PC-3 (cell line): ENCODE data around the gene TAF1A. TPM values are rescaled to one million over a fixed set of nuclear protein-coding genes. Genes with fewer than 3 reads are reported as not detected.

Experiments used
- ATAC-seq: fragments of 200-7000 bp; cut with Tn5 transposase; 2 replicates; pipeline ENCODE4 v1.9.1; 2020; ENCODE audit warnings: mild to moderate bottlenecking, moderate library complexity
- BruUV-seq: library from RNA; stranded (reverse); fragments of 400-500 nt; replicated peaks from 2 replicates; lab custom pipeline; 2021; lab: Mats Ljungman, UMichigan
- CTCF ChIA-PET: fragments of 300-600 bp; sonication (Branson Sonifier 250); formaldehyde crosslinking; loops from one replicate; lab custom pipeline; 2022; ENCODE audit warnings: antibody characterized with exemption; lab: Charles Lee
- POLR2A ChIA-PET: fragments of 300-600 bp; sonication (Branson Sonifier 250); formaldehyde crosslinking; loops from one replicate; lab custom pipeline; 2022; ENCODE audit warnings: antibody characterized with exemption; ENCODE audit not compliant: unreplicated experiment; lab: Charles Lee
- DNase-seq: peaks from one replicate; pipeline ENCODE4 v3.0.0-alpha.2; 2015
- H2AFZ ChIP-seq: fragments of 300-600 bp; sonication (generic); 2 replicates; pipeline ENCODE4 v1.6.0; 2016; ENCODE audit warnings: antibody characterized with exemption, low read length
- H3F3A ChIP-seq: fragments of 300-600 bp; sonication (generic); one replicate; pipeline ENCODE4 v1.6.0; 2017; ENCODE audit warnings: antibody characterized with exemption, low read length, control low read depth, mild to moderate bottlenecking; ENCODE audit not compliant: unreplicated experiment
- H3K27ac ChIP-seq: fragments of 300-600 bp; sonication (generic); 2 replicates; pipeline ENCODE4 v1.5.1; 2016; ENCODE audit warnings: mild to moderate bottlenecking, low read length
- H3K27me3 ChIP-seq: fragments of 300-600 bp; sonication (generic); 2 replicates; pipeline ENCODE4 v1.6.1; 2016; ENCODE audit warnings: low read length, mixed read lengths
- H3K36me3 ChIP-seq: fragments of 300-600 bp; sonication (generic); 2 replicates; pipeline ENCODE4 v1.6.1; 2016; ENCODE audit warnings: low read depth, mixed run types, low read length, mixed read lengths
- H3K4me1 ChIP-seq: fragments of 300-600 bp; sonication (generic); 2 replicates; pipeline ENCODE4 v1.5.1; 2016; ENCODE audit warnings: low read length; ENCODE audit not compliant: insufficient read depth
- H3K4me2 ChIP-seq: fragments of 300-600 bp; sonication (generic); 2 replicates; pipeline ENCODE4 v1.6.0; 2016; ENCODE audit warnings: low read length
- H3K4me3 ChIP-seq: fragments of 300-600 bp; sonication (generic); 2 replicates; pipeline ENCODE4 v1.5.1; 2016; ENCODE audit warnings: mild to moderate bottlenecking, low read length, mixed read lengths
- H3K79me2 ChIP-seq: fragments of 300-600 bp; sonication (generic); 2 replicates; pipeline ENCODE4 v1.6.1; 2017; ENCODE audit warnings: low read length, mixed read lengths
- H3K9ac ChIP-seq: fragments of 300-600 bp; sonication (generic); 2 replicates; pipeline ENCODE4 v1.6.0; 2016; ENCODE audit warnings: mild to moderate bottlenecking, low read length
- H3K9me2 ChIP-seq: fragments of 300-600 bp; sonication (generic); replicated peaks from 2 replicates; pipeline ENCODE4 v1.6.1; 2016; ENCODE audit warnings: mixed run types, low read length, mixed read lengths
- H3K9me3 ChIP-seq: fragments of 300-600 bp; sonication (generic); 2 replicates; pipeline ENCODE4 v1.6.1; 2016; ENCODE audit warnings: low read length, mixed read lengths
- H4K20me1 ChIP-seq: fragments of 300-600 bp; sonication (generic); 2 replicates; pipeline ENCODE4 v1.6.1; 2016; ENCODE audit warnings: low read length, mixed read lengths
- CTCF ChIP-seq: fragments of 300-600 bp; sonication (generic); conservative IDR thresholded peaks from 2 replicates; pipeline ENCODE4 v1.5.1; 2017; ENCODE audit warnings: antibody characterized with exemption, low read depth, mild to moderate bottlenecking, low read length
- EZH2 ChIP-seq: fragments of 300-600 bp; sonication (generic); IDR thresholded peaks from one replicate; pipeline ENCODE4 v1.6.1; 2017; ENCODE audit warnings: antibody characterized with exemption, mild to moderate bottlenecking, low read length; ENCODE audit not compliant: unreplicated experiment
- EZH2phosphoT487 ChIP-seq: fragments of 300-600 bp; sonication (generic); IDR thresholded peaks from 2 replicates; pipeline ENCODE4 v1.6.1; 2018; ENCODE audit warnings: mild to moderate bottlenecking, antibody characterized with exemption, low read length, borderline replicate concordance
- intact Hi-C: fragments of 100-400 bp; cut with micrococcal nuclease; formaldehyde crosslinking; loops from 2 replicates; pipeline ENCODE4 v1.9.0; 2023
- total RNA-seq: library from RNA; depleted of rRNA; stranded (reverse); fragments of >200 nt; gene quantifications from 2 replicates; pipeline ENCODE4 v1.2.3, GENCODE V29; 2014

Gene TAF1A
- total RNA-seq, 1 experiment from 2014 or later = 27.9 TPM

- CTCF ChIA-PET = no interaction called here
- Histone ChIP-seq H3K9me3 (no peaks in the 10 kb centered on the region), H3K9me2 (no peaks in the 10 kb centered on the region), H3F3A (no peaks in the 10 kb centered on the region), H3K4me3 (no peak overlapping the region), H3K4me1 (no peaks in the 10 kb centered on the region), H3K4me2 (no peak overlapping the region), H2AFZ (no peak overlapping the region), H3K36me3 (peaks cover 69% of the 10 kb centered on the region), H4K20me1 (no peaks in the 10 kb centered on the region), H3K27me3 (no peaks in the 10 kb centered on the region), H3K27ac (no peak overlapping the region), H3K79me2 (0 out of 2 replicates have a peak, but pooled peaks cover 7% of the 10 kb centered on the region), H3K9ac (no peak overlapping the region)
- intact Hi-C loops = loop anchor here (2.0 to 5.0 kb wide), 2 partner anchors 19 to 71 kb away; no protein-coding TSS in a partner anchor
- no peak for TF ChIP-seq CTCF
- TF ChIP-seq EZH2phosphoT487 = no peak
- TF ChIP-seq EZH2 = no peak
- BruUV-seq = no TSS peak
- POLR2A ChIA-PET = interaction anchor here (0.5 kb wide), 1 partner anchor 15 kb away, joined by 3 read pairs; no protein-coding TSS in a partner anchor
- ATAC-seq (peak; percentile 71), DNase-seq (no peak)
These were observed 28.1 kb downstream of the TAF1A start for GRCh38 chr1:222561656-222562055.

DNA sequence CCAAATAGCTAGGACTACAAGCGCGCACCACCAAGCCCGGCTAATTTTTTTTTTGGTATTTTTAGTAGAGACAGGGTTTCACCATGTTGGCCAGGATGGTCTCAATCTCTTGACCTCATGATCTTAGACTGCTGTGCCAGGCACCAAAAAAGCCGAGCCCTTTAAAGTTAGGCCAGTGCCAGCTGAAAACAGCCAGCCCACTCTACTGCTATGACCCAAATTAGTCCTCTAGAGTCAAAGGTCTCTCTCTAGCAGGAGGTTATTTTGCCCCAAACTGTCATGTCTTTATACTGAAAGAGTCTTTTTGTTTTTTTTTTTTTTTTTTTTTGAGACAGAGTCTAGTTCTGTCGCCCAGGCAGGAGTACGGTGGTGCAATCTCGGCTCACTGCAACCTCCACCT, 32.2 kb downstream of the TAF1A start:
- peaks cover 9% of the 10 kb centered on the region; the same call in 1 of the 2 replicates for H3K4me1 ChIP-seq
- DNase-seq (no peak), ATAC-seq (no peak)
- no peak overlapping the region for H3K4me3 ChIP-seq
- H3K27ac ChIP-seq = no peak overlapping the region
- no peaks in the 10 kb centered on the region for H3K27me3 ChIP-seq
- ChIA-PET CTCF (no interaction called here), POLR2A (no interaction called here)
- H3K9me2 ChIP-seq = no peaks in the 10 kb centered on the region
- peaks cover 57% of the 10 kb centered on the region for H3K36me3 ChIP-seq
- H3F3A ChIP-seq = peaks cover 3% of the 10 kb centered on the region
- intact Hi-C loops = no loop called here
- BruUV-seq = no TSS peak
- no peak overlapping the region for H3K4me2 ChIP-seq
- H2AFZ ChIP-seq = no peak overlapping the region
- no peaks in the 10 kb centered on the region for H4K20me1 ChIP-seq
- H3K9ac ChIP-seq = no peak overlapping the region
- no peak for TF ChIP-seq CTCF
- TF ChIP-seq EZH2 = no peak
- TF ChIP-seq EZH2phosphoT487 = no peak
- H3K9me3 ChIP-seq = no peaks in the 10 kb centered on the region
- H3K79me2 ChIP-seq = no peaks in the 10 kb centered on the region

DNA sequence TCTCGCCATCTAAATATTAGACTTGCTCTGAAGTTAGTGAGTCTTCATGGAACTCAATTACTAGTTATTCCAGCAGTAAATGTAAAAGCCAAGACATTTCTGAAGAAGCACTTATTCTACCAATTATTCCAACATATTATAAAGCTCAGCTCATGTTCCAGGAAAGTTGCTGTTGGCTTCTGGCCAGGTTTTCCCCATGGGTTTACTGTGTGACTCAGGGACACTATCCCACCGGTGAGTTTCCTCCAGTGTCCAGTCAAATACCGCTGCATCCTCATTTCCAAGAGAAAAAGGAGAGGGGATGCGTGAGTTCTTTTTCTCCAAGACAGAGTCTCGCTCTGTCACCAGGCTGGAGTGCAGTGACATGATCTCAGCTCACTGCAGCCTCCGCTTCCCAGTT, 32.6 kb downstream of the TAF1A start:
- H3K36me3 ChIP-seq = peaks cover 54% of the 10 kb centered on the region
- no peaks in the 10 kb centered on the region for H3K27me3 ChIP-seq
- H3K4me2 ChIP-seq = no peak overlapping the region
- H3K9me2 ChIP-seq = no peaks in the 10 kb centered on the region
- H4K20me1 ChIP-seq = no peaks in the 10 kb centered on the region
- ATAC-seq (no peak), DNase-seq (no peak)
- no peaks in the 10 kb centered on the region for H3K9me3 ChIP-seq
- TF ChIP-seq CTCF (no peak), EZH2phosphoT487 (no peak), EZH2 (no peak)
- no peak overlapping the region for H3K4me3 ChIP-seq
- CTCF ChIA-PET = no interaction called here
- no peaks in the 10 kb centered on the region for H3K79me2 ChIP-seq
- intact Hi-C loops = no loop called here
- no peak overlapping the region for H3K9ac ChIP-seq
- H2AFZ ChIP-seq = no peak overlapping the region
- H3K27ac ChIP-seq = no peak overlapping the region
- H3F3A ChIP-seq = peaks cover 3% of the 10 kb centered on the region
- BruUV-seq = no TSS peak
- POLR2A ChIA-PET = no interaction called here
- peaks cover 9% of the 10 kb centered on the region; the same call in 1 of the 2 replicates for H3K4me1 ChIP-seq
